ENCODE measurements around the gene TMEM163.

DNA sequence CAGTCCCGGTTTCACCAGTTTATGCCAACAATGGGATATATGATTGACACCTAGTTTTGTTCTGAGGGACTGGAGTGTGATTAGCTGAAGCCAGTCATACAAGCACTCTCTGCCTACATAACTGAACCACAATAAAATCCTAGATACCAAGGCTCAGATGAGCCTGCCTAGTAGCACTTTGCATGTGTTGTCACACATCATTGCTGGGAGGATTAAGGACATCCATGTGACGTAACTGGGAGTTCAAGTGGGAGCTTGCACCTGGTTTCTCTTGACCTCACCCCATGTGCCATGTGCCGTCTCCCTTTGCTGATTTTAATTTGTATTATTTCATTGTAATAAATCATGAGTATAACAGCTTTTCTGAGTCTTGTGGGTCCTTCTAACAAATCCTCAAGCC, 90.3 kb downstream of the TMEM163 start:
- TF ChIP-seq, protein P1, sequence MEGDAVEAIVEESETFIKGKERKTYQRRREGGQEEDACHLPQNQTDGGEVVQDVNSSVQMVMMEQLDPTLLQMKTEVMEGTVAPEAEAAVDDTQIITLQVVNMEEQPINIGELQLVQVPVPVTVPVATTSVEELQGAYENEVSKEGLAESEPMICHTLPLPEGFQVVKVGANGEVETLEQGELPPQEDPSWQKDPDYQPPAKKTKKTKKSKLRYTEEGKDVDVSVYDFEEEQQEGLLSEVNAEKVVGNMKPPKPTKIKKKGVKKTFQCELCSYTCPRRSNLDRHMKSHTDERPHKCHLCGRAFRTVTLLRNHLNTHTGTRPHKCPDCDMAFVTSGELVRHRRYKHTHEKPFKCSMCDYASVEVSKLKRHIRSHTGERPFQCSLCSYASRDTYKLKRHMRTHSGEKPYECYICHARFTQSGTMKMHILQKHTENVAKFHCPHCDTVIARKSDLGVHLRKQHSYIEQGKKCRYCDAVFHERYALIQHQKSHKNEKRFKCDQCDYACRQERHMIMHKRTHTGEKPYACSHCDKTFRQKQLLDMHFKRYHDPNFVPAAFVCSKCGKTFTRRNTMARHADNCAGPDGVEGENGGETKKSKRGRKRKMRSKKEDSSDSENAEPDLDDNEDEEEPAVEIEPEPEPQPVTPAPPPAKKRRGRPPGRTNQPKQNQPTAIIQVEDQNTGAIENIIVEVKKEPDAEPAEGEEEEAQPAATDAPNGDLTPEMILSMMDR (IDR thresholded peaks at IDR 0.05), result no peak
- no peak for TF ChIP-seq POLR2A (IDR thresholded peaks at IDR 0.05)
